GM23338 (cell line): ENCODE data around the gene LIX1.

ENCODE experiments used
- EZH2 ChIP-seq: fragments of 200-600 bp; sonication (generic); IDR thresholded peaks from one replicate; pipeline ENCODE4 v1.8.0; 2017; ENCODE audit warnings: antibody characterized with exemption, mild to moderate bottlenecking, low read depth; ENCODE audit not compliant: unreplicated experiment
- NANOG ChIP-seq: IDR thresholded peaks from 2 replicates; pipeline ENCODE4 v1.6.1; 2016; ENCODE audit warnings: antibody characterized with exemption, borderline replicate concordance
- TF ChIP-seq, protein P1 (sequence below): fragments of 250-450 bp; sonication (Bioruptor Pico); IDR thresholded peaks from 2 replicates; pipeline ENCODE4 v1.5.0; 2020; ENCODE audit warnings: mild to moderate bottlenecking, moderate library complexity
- TF ChIP-seq, protein P2 (sequence below), 2 experiments: fragments of 200-600 bp in 1 of 2; sonication (generic) in 1 of 2; conservative IDR thresholded peaks; 2 replicates each; pipeline versions ENCODE4 v1.5.1 to v1.6.1; 2016 to 2017; ENCODE audit warnings: antibody characterized with exemption in 2 of 2, low read depth in 2 of 2, mild to moderate bottlenecking in 2 of 2, moderate library complexity in 1 of 2

DNA sequence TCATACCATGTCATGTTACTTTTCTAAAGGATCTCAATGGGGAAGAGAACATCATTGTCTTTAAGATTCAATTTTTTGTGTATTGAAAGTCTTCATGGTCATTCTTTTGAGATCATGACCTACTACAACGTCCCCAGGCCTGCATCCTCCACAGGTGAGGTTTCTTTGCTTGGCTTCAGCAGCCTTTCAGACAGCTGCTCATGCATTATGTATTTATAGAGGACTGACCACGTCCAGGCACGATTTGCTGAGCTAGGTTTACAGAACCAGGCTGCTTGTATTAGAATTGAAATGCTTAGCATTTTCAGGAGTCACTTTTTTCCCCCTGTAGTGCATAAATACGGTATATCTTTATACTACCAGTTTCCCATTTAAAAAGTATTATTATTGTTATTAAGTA, 70.4 kb downstream of the LIX1 start:
- TF ChIP-seq, protein P1, sequence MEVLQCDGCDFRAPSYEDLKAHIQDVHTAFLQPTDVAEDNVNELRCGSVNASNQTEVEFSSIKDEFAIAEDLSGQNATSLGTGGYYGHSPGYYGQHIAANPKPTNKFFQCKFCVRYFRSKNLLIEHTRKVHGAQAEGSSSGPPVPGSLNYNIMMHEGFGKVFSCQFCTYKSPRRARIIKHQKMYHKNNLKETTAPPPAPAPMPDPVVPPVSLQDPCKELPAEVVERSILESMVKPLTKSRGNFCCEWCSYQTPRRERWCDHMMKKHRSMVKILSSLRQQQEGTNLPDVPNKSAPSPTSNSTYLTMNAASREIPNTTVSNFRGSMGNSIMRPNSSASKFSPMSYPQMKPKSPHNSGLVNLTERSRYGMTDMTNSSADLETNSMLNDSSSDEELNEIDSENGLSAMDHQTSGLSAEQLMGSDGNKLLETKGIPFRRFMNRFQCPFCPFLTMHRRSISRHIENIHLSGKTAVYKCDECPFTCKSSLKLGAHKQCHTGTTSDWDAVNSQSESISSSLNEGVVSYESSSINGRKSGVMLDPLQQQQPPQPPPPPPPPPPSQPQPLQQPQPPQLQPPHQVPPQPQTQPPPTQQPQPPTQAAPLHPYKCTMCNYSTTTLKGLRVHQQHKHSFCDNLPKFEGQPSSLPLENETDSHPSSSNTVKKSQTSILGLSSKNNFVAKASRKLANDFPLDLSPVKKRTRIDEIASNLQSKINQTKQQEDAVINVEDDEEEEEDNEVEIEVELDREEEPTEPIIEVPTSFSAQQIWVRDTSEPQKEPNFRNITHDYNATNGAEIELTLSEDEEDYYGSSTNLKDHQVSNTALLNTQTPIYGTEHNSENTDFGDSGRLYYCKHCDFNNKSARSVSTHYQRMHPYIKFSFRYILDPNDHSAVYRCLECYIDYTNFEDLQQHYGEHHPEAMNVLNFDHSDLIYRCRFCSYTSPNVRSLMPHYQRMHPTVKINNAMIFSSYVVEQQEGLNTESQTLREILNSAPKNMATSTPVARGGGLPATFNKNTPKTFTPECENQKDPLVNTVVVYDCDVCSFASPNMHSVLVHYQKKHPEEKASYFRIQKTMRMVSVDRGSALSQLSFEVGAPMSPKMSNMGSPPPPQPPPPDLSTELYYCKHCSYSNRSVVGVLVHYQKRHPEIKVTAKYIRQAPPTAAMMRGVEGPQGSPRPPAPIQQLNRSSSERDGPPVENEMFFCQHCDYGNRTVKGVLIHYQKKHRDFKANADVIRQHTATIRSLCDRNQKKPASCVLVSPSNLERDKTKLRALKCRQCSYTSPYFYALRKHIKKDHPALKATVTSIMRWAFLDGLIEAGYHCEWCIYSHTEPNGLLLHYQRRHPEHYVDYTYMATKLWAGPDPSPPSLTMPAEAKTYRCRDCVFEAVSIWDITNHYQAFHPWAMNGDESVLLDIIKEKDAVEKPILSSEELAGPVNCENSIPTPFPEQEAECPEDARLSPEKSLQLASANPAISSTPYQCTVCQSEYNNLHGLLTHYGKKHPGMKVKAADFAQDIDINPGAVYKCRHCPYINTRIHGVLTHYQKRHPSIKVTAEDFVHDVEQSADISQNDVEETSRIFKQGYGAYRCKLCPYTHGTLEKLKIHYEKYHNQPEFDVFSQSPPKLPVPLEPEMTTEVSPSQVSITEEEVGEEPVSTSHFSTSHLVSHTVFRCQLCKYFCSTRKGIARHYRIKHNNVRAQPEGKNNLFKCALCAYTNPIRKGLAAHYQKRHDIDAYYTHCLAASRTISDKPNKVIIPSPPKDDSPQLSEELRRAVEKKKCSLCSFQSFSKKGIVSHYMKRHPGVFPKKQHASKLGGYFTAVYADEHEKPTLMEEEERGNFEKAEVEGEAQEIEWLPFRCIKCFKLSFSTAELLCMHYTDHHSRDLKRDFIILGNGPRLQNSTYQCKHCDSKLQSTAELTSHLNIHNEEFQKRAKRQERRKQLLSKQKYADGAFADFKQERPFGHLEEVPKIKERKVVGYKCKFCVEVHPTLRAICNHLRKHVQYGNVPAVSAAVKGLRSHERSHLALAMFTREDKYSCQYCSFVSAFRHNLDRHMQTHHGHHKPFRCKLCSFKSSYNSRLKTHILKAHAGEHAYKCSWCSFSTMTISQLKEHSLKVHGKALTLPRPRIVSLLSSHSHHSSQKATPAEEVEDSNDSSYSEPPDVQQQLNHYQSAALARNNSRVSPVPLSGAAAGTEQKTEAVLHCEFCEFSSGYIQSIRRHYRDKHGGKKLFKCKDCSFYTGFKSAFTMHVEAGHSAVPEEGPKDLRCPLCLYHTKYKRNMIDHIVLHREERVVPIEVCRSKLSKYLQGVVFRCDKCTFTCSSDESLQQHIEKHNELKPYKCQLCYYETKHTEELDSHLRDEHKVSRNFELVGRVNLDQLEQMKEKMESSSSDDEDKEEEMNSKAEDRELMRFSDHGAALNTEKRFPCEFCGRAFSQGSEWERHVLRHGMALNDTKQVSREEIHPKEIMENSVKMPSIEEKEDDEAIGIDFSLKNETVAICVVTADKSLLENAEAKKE = no peak
- TF ChIP-seq, protein P2, sequence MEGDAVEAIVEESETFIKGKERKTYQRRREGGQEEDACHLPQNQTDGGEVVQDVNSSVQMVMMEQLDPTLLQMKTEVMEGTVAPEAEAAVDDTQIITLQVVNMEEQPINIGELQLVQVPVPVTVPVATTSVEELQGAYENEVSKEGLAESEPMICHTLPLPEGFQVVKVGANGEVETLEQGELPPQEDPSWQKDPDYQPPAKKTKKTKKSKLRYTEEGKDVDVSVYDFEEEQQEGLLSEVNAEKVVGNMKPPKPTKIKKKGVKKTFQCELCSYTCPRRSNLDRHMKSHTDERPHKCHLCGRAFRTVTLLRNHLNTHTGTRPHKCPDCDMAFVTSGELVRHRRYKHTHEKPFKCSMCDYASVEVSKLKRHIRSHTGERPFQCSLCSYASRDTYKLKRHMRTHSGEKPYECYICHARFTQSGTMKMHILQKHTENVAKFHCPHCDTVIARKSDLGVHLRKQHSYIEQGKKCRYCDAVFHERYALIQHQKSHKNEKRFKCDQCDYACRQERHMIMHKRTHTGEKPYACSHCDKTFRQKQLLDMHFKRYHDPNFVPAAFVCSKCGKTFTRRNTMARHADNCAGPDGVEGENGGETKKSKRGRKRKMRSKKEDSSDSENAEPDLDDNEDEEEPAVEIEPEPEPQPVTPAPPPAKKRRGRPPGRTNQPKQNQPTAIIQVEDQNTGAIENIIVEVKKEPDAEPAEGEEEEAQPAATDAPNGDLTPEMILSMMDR (conservative IDR thresholded peaks at IDR 0.05; ENCODE audit: low read depth in 2 of 2) = no peak
- TF ChIP-seq NANOG = no peak
- no peak for TF ChIP-seq EZH2
